Mammary epithelial cell (primary cell): ENCODE results near the gene RFX2.

Experiments
- EZH2 ChIP-seq: IDR thresholded peaks from 2 replicates; pipeline ENCODE4 v1.6.1; 2012; ENCODE audit warnings: low read length, inconsistent platforms, borderline replicate concordance
- TF ChIP-seq, protein P1 (sequence below), 2 donors: IDR thresholded peaks in 1 of 2; conservative IDR thresholded peaks in 1 of 2; 2 replicates each; pipeline ENCODE4 v1.5.1; 2011 to 2012; ENCODE audit warnings: inconsistent platforms in 2 of 2, low read length in 2 of 2, mild to moderate bottlenecking in 2 of 2, control low read depth in 1 of 2, low read depth in 1 of 2; ENCODE audit not compliant: insufficient read depth in 1 of 2; ENCODE audit errors: extremely low read depth in 1 of 2

DNA sequence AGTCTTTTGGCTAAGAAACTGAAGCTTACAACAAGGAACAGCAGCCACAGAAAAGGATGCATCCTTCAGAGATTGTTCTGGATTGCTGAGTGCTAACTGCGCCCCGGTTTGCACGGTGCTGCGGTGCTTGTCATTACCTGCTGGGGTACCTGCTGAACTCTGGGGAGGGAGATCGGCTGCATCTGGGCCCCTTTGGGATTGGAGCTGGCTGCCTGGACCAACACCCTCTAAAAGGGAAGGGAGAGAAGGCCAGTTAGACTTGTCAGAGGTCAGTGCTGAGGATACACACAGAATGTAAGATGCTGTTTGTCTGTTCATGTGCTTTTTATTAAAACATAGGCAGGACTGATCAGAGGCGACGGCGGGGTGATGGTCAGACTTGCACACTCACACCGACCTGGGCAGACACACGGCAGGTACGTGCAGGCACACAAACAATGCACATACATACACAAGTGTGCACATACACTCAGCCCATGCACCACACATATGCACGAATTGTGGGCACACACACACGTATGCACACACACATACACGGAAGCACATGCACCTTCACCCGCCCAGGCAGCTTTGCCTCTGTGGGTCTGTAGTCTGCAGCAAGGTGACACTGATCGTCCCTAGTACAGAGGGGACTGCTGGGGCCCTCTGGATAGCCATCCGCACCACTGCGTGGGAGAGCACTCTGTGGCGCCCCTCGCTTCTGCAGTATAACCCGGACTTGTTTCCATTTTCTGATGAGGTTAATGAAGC is 66.1 kb downstream of the RFX2 start:
- TF ChIP-seq, protein P1, sequence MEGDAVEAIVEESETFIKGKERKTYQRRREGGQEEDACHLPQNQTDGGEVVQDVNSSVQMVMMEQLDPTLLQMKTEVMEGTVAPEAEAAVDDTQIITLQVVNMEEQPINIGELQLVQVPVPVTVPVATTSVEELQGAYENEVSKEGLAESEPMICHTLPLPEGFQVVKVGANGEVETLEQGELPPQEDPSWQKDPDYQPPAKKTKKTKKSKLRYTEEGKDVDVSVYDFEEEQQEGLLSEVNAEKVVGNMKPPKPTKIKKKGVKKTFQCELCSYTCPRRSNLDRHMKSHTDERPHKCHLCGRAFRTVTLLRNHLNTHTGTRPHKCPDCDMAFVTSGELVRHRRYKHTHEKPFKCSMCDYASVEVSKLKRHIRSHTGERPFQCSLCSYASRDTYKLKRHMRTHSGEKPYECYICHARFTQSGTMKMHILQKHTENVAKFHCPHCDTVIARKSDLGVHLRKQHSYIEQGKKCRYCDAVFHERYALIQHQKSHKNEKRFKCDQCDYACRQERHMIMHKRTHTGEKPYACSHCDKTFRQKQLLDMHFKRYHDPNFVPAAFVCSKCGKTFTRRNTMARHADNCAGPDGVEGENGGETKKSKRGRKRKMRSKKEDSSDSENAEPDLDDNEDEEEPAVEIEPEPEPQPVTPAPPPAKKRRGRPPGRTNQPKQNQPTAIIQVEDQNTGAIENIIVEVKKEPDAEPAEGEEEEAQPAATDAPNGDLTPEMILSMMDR (conservative IDR thresholded peaks at IDR 0.05 in 1 of 2, IDR thresholded peaks at IDR 0.05 in 1 of 2; ENCODE audit: extremely low read depth in 1 of 2, insufficient read depth in 1 of 2, low read depth in 1 of 2, low read length in 2 of 2) = no peak
- no peak for TF ChIP-seq EZH2
